ENCODE data around the gene TBL1Y.
"Not testable (repeated sequence)": the region's sequence is repeated elsewhere in the genome, so short reads cannot be mapped to it uniquely, and the experiment has no call there.

TBL1Y gene

DNA sequence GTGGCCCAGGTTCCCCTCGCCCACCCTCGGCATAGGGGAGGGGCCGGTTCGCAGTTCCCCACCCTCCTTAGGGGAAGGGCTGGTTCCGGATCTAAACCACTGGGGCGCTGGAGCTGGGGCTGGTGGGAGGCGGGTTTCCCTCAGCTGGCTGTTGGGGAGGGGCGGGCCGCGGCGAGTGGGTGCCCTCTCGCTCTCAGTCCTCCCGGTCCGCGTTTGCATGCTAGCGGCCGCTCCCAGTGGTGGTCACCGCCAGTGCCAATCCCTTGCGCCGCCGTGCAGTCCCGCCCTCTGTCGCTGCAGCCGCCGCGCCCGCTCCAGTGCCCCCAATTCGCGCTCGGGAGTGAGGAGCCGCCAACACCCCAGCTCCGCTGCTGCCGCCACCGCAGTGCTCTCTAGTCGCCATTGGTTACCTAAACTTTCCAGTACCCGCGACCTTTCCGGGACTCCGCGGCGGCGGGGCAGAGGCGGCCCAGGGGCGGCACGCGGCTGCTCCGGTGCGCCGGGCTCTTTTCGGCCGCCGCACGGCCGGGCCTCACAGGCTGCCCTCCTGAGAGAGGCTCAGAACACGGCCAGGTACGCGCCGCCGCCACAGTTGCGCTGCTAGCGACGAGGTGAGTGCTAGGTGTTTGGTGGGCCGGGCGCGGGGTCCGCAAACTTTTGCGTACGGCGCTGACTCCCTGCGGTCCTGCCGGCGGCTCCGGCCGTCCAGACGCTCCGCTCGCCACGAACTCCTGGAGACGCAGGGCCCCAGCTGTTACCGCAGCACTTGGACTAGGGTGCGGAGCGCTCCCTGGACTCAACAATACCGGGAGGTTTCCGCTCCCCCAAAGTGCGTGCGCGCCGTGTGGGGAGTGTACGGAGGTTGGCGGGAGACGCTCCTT, at the start of gene TBL1Y:
TBL1Y (plus strand) TSS at position 326 of the 881 bp plus-strand sequence. CDS start 114,388 bp downstream, outside the sequence.
- CTCF ChIA-PET = no interaction called here

DNA sequence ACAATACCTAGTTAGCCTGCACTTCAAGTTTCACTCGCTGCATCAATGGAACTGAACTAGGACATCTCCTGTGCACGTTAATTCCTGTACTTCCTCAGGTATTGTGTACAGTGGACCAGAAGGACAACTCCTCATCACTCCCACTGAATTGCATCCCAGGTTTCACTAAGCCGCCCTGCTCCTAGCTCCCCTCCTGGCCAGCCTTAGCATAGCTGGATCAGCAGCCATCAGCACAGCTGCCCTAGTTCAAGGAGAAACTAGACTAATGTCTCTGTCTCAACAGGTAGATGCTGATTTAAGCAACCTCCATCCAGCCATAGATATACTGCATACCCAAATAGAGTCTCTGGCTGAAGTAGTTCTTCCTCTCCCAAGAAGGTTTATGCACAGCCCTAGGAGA, 16.0 kb upstream of the TBL1Y start:
- TF ChIP-seq, protein P1, sequence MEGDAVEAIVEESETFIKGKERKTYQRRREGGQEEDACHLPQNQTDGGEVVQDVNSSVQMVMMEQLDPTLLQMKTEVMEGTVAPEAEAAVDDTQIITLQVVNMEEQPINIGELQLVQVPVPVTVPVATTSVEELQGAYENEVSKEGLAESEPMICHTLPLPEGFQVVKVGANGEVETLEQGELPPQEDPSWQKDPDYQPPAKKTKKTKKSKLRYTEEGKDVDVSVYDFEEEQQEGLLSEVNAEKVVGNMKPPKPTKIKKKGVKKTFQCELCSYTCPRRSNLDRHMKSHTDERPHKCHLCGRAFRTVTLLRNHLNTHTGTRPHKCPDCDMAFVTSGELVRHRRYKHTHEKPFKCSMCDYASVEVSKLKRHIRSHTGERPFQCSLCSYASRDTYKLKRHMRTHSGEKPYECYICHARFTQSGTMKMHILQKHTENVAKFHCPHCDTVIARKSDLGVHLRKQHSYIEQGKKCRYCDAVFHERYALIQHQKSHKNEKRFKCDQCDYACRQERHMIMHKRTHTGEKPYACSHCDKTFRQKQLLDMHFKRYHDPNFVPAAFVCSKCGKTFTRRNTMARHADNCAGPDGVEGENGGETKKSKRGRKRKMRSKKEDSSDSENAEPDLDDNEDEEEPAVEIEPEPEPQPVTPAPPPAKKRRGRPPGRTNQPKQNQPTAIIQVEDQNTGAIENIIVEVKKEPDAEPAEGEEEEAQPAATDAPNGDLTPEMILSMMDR (IDR thresholded peaks at IDR 0.05; ENCODE audit: control extremely low read depth, extremely low read depth, low read depth, missing control alignments) = no peak
- DNase-seq (ENCODE audit: extremely low spot score) = no peak
- ChIA-PET CTCF (no interaction called here), POLR2A (no interaction called here)

More for the DNA sequence above, at the start of gene TBL1Y:
- TF ChIP-seq, protein P1 (IDR thresholded peaks at IDR 0.05; ENCODE audit: control extremely low read depth, extremely low read depth, low read depth, missing control alignments) = no peak
- POLR2A ChIA-PET = no interaction called here
- no peak for DNase-seq (ENCODE audit: extremely low spot score)

DNA sequence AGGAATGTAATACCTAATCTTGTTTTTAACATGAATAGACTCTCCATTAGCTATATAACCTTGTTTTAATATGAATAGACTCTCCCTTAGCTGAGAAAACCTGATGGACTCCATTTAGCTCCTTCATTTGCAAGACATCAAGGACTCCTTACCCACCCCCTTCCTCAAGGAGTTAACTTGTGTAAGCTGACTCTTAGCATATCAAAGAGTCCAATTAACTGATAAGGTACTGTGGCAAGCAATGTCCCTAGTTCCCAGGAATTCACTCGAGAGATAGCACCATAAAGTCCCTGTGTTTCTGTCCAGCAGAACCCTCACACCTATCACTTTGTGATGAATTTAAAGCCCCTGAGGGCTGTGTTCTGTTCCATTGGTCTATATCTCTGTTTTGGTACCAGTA, 15.3 kb upstream of the TBL1Y start:
- ChIA-PET POLR2A (no interaction called here), CTCF (no interaction called here)
- TF ChIP-seq, protein P1 (IDR thresholded peaks at IDR 0.05; ENCODE audit: control extremely low read depth, extremely low read depth, low read depth, missing control alignments) = no peak
- DNase-seq (ENCODE audit: extremely low spot score) = no peak

DNA sequence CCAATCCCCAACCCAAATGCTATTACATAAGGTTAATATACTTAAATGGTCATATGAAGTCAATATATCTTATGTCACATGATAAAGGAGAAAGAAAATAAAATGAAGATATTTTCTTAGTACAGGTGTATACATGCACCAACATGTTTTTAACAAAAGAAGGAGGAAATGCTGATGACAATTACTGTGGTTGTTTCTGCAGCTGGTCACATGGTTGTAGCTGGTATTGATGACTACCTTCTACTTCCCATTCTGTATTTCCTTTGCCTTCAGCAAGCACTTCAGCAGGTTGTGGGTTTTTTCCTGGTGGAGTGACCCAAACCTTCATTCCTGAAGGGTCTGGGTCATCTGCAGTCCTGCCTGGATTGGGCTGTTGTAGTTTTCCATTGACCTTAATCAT, 8.4 kb upstream of the TBL1Y start:
- CTCF ChIA-PET; DNase-seq (ENCODE audit: extremely low spot score); POLR2A ChIA-PET: not testable (repeated sequence)

DNA sequence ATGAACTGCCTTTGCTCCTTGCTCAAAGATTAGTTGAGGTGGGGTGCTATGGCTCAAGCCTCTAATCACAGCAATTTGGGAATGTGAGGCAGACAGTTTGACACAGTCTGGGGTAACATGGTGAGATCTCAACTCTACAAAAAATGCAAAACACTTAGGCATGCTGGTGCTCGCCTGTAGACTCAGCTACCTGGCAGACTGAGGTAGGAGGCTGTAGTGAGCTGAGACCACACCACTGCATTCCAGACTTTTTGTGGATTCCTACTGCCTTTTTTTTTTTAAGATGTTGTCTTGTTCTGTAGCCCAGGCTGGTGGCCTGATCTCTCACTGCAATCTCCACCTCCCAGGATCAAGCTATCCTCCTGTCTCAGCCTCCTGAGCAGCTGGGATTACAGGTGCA, 2.9 kb upstream of the TBL1Y start:
- TF ChIP-seq, protein P1 (IDR thresholded peaks at IDR 0.05; ENCODE audit: control extremely low read depth, extremely low read depth, low read depth, missing control alignments) = no peak
- POLR2A ChIA-PET = no interaction called here
- no peak for DNase-seq (ENCODE audit: extremely low spot score)
- CTCF ChIA-PET = no interaction called here

DNA sequence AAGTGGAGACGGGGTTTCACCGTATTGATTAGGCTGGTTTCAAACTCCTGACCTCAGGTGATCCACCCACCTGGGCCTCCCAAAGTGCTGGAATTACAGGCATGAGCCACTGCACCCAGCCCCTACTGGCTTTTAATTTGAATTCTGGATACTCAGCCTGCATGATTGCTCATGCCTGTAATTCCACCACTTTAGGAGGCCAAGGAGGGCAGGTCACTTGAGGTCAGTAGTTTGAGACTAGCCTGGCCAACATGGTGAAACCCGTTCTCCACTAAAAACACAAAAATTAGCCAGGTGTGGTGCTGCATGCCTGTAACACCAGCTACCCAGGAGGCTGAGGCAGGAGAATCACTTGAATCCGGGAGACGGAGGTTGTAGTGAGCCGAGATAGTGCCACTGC, 2.5 kb upstream of the TBL1Y start:
- CTCF ChIA-PET; DNase-seq (ENCODE audit: extremely low spot score); POLR2A ChIA-PET: not testable (repeated sequence)

DNA sequence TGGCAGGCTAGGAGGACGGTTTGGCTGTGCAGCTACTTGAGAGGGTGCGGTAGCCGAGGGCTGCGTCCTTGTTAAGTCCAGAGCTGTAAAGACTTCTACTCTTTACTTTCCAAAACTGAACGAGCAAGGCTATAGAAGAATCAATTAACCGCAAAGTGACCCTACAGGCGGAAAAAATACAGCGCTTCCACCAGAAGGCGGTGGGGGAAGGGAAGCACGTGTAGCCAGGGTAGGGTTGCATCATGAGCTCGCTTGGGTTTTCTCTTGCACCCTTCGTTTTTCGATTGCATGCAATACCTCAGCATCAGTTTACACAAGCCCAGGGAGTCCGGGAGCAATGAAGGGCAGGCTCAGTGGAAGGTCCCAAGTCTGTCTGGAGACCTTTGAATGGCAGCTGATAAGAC, 1.4 kb upstream of the TBL1Y start:
- ChIA-PET POLR2A (no interaction called here), CTCF (no interaction called here)
- TF ChIP-seq, protein P1 (IDR thresholded peaks at IDR 0.05; ENCODE audit: control extremely low read depth, extremely low read depth, low read depth, missing control alignments) = no peak
- no peak for DNase-seq (ENCODE audit: extremely low spot score)

DNA sequence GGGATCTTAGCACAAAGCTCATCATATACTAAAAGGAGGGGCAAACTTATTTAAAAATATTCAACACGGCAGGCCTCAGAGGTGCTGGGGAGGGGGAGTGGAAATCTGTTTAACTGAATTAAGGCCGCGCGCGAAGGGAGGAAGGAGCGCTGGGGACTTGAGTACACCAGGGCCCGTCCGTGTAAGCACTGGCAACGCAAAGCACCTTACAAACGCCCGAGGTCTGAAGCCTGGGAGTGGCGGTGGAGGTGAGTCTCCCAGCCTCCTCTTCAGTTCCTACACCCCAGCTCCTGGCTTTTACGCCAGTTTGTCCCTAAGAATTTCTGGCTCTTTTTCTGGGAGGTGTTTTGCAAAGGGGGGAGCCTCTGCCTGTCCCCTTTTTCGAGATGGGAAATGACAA, 641 bp upstream of the TBL1Y start:
- ChIA-PET POLR2A (no interaction called here), CTCF (no interaction called here)
- DNase-seq (ENCODE audit: extremely low spot score) = no peak
- TF ChIP-seq, protein P1 (IDR thresholded peaks at IDR 0.05; ENCODE audit: control extremely low read depth, extremely low read depth, low read depth, missing control alignments) = no peak
